ENCODE measurements around the gene ICE1.
"Not testable (repeated sequence)": the region's sequence is repeated elsewhere in the genome, so short reads cannot be mapped to it uniquely, and the experiment has no call there.

Gene ICE1

DNA sequence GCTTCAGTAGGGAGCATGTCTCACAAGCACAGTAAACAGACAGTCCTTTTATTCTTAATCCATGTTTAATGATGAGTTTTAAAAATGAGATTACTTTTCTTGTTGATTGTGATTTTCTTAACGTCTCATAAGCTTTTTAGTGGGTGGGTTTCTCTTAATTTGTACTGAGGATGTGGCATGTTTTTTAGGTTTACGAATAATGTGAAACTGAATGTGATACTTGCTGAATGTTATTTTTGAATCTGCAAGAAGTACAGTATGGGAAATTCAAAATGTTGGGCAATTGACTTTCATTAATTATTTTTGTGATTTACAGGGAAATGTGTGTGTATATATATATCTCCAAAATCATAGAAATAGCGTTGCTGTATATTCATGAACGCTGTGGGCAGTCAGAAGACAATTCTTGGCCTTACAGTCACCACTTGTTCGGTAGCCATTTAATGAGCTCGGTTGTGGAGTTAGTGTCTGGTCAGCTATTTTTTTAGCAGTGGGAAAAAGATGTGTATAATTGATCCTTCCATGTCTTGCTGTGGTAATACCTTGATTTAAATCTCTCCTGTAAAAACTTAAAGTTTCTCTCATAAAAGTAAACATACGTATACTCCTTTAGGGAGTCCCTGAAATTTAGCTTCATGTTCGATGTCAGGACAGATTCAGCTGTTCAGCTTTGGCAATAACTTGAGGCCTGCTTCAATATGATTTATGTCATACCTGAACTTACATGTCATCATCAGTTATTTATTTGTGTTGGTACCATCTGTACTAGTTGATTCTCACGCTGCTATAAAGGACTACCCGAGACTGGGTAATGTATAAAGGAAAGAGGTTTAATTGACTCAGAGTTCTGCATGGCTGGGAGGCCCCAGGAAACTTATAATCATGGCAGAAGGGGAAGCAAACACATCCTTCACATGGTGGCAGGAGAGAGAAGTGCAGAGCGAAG lies 15.0 kb downstream of the ICE1 start:
- no peak for DNase-seq (ENCODE audit: low read depth)

DNA sequence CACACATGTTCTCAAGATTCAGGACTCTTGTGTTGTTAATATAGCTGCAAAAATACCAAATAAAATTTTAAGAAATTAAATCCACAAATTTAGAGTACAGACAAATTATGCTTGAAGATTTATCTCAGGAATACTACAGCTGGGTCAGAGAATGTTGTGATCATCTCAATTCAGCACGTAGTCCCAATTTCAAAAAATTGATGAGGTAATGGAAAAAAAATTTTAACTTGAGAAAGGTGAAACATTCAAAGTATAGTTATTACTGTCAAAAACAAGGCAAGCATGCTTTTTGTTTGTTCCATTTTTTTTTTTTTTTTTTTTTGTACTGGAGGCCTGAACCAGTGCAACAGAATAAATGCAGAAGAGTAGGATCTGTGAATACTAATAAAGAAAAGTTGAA lies 29.4 kb downstream of the ICE1 start:
- DNase-seq (ENCODE audit: low read depth), result no peak

DNA sequence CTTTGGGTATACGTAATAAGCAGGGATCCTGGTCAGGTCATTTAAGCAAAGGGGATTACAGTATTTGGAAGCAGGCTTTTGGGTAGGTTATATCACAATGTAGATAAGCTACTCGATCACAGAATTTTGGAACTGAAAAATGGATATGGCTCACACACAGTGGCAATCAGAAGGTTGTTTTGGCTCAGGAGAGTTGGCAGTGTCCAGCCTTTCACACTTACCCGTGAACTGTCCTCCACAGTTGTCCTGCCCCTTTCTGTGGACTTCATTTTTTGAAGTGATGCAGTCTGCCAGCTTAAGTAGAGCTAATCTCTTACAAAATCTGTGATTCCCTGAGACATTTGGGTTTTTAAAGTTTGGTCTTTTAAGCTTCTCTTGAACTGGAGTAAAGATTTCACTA lies 30.7 kb downstream of the ICE1 start:
- no peak for DNase-seq (ENCODE audit: low read depth)

DNA sequence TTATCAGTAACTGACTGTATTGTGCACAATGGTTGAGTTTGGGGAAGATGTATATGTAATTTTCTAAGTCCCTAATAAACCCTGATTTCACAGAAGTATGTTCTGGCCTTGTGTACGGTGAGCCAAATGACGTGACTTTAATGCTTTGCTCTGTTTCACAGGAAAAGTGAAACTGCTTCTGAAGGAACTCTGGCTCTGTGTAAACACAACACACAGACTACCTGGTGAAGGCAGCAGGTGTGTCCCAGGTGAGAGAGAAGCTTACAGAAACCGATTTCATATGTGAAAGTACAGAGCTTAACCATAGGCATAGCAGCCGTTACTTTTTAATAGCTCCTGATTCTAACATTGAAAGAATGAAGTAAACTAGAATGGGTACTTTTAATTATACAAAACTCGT lies 31.9 kb downstream of the ICE1 start:
- DNase-seq (ENCODE audit: low read depth), result no peak

DNA sequence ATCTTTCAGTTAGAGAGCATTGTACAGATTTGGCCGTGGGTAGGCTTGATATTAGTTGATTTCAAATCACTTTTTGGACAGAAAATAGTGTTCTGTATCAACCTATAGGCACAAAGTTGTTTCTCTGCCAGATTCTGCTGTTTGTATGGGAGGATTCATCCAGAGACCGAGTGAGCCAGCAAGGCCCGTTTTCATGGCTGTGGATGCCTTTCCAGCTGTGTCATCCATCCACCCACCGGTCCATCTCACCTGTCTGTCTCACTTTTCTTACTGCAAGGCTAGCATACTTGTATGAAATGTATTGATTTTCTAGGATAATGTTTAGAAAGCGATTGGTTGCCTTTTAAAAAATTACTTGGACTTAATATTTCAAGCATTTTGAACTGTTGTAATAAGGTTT lies 34.4 kb downstream of the ICE1 start:
- DNase-seq (ENCODE audit: low read depth), result no peak

DNA sequence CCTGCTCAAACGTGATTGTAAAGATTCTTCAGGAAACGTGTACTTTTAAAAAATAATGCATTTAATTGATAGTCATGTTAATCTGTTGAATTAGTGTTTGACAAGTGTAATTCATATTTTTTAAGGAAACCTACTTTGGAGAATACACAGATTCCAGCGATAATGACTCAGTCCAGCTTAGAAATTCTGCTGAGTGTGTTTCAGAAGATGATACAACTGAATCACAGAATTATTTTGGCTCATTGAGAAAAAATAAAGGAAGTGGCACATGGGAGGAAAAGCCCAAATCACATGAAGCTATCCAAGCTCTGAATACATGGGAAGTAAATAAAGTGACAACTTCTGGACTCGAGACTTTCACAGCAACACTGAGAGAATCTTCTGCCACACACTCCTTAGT lies 37.8 kb downstream of the ICE1 start:
- no peak for DNase-seq (ENCODE audit: low read depth)

DNA sequence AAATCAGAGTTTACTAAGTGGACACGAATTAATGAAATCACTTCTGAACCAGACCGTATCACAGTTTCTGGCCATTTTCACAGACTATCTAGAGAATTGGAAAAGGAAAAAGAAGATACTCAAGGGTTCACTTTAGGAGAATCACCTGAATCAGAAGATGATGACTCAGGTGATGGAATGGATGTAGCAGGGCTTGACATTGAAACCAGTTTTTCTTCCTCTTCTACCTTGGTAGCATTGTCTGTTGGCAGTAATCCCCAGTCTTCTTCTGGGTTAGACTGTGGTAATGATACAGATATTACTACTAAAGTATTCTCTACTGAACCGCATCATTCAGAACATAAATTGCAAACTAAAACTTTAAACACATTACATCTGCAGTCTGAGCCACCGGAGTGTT lies 38.5 kb downstream of the ICE1 start:
- no peak for DNase-seq (ENCODE audit: low read depth)

DNA sequence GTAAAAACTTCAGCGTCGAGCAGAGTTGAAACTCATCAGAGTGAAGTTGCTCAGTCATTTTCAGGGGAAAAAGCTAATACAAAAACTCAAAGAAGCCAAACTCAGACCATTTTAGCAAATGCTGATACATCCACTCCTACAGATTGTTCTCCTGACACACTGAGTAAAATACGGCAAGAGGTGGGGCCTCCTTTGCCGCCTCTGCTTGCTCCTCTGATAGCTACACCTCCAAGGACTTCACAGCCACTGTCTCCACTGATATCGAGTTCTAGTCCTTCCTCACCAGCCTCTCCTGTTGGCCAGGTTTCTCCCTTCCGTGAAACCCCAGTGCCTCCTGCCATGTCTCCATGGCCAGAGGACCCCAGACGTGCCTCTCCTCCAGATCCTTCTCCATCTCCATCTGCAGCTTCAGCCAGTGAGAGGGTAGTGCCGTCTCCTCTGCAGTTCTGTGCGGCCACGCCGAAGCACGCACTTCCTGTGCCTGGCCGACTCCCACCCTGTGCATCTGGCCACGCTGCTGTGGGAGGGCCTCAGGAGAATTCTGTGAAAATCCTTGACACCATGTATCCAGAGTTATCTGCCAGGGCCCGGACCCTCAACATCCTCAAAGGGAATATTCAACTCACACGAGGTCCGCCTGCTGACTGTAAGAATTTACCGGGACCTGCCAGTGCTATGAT lies 41.7 kb downstream of the ICE1 start:
- DNase-seq (ENCODE audit: low read depth), result no peak

DNA sequence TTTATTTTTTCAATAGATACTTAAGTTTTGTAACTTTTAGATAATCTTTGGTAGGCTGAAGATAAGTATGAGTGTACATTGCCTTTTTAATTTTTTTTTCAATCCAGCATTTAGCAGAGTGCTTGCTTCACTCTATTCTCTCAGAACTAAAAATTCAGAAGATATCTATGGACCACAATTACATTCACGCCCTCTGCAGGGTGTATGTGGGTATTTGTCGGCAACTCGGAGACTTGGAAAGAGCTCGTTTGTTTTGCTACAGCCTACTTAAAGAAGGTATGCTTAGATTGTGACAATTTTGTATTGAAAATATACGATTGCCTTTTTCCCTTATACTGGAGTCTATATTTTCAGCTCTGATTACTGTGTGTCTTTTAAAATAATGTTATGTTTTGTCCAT lies 43.8 kb downstream of the ICE1 start:
- no peak for DNase-seq (ENCODE audit: low read depth)

DNA sequence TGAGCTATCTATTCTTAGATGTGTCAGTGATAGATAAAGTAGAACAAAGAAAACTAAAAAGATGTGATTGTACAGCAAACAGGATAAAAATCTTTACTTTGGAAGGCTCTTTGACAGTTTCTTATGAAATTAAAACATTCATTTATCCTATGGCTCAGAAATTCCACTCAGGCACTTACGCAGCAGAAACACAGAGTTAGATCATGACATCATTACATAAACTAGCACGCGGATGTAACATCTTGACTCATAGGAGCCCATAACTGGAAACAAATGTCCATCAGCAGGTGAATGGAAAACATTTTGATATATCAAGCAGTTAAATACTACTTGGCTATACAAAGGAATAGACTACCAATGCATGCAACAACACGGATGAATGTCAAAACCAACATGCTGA lies 45.3 kb downstream of the ICE1 start:
- DNase-seq (ENCODE audit: low read depth), result no peak

DNA sequence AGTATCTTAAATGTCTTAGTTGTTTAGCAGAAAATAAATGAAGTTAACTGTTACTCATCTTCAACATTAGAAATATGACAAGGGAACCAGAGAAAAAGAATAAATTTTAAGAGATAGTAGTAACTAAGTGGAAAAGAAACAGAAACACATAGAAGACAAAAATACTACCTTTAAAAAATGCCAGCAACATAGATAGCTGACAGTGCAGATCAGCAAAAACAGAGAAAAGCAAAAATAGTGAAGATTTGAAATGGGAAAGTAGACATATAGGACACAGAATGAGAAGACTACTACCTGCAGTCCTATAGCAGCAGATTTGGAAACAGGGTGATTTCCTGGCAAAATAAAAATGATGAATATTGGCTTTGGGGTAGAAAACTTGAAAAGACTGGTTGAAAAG lies 48.5 kb downstream of the ICE1 start:
- DNase-seq (ENCODE audit: low read depth), result no peak

DNA sequence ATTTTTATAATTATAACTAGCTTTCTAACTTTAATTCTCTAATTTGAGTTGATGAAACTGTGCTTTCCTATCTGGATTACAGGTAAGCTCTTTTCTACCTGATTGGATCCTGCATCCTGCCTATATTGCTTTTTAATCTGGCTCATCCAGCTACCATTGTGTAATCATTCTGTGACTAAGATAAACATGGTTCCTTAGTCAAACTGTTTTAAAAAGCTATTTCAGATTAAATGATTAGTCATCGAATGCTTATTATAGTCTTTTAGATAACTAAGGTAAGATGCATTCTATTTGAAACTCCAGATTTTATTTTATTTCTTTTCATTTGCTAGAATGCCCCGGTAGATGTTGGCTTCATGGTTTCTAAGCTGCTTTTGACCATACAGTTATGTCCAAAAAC lies 50.7 kb downstream of the ICE1 start:
- no peak for DNase-seq (ENCODE audit: low read depth)

DNA sequence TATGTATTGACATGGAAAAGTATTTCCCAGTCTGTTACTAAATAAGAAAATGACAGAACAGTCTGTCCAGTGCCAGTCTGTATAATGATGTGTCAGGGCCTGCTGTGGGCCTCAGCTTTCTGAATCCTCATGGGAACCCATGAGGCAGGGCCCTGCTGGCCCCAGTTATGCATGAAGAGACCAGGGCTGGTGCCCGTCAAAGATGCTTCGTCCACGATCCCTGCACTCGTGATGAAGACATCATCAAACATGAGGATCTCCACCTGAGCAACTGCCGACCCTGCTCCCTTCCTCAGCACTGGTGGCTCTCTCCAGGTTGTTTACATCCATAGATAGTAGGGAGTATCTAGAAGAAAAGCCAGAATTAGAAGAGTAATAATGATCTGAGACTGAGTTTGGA lies 52.5 kb downstream of the ICE1 start:
- no peak for DNase-seq (ENCODE audit: low read depth)

DNA sequence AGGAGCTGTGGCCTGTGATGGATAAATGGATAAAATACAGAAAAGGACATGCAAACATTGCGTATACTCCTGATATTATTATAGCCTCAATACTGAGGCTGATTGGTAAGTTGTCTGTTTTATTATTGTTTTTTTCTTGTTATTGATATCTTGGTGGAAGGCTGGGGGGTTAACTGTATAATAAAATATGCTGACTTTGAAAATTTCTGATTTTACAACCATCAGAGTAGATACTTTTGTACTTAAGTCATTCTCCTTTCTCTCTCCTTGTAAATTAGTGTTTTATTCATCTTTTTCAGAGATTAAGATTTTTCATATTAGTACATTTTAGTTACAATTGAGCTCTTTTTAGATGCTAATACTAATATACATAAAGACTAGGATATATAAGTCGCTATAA lies 53.5 kb downstream of the ICE1 start:
- DNase-seq (ENCODE audit: low read depth), result no peak

DNA sequence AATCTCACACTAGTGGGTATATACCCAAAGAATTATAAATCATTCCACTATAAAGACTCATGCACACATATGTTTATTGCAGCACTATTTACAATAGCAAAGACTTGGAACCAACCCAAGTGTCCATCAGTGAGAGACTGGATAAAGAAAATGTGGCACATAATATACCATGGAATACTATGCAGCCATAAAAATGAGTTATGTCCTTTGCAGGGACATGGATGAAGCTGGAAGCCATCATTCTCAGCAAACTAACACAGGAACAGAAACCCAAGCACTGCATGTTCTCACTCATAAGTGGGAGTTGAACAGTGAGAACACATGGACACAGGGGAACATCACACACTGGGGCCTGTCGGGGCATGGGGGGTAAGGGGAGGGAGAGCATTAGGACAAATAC lies 57.1 kb downstream of the ICE1 start:
- DNase-seq (ENCODE audit: low read depth), result not testable (repeated sequence)

DNA sequence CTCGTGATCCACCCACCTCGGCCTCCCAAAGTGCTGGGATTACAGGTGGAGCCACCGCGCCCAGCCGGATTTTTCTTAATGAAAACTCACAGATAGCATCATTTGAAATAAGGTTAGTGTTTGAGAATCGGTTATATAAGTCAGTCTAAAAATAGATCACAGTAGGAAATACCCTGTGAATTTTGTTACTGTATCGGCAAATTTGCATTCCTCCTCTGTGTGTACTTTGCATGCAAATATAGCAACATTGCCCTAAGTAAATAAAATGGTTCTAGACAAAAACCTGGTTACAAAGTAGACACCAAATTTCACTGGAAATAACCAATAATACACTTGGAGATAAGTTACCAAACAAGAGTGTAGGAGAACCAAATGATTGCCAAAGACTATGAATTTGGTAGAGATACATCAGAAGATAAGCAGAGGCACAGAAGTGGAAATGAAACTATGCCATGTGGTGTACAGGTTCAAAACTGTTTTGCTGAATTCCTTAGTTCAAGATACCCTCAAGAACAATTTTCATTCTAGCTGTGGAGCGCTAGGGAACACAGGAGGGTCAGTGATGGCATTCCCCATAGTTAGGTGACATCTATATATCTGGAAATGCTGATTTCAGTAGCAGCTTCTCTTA lies 58.1 kb downstream of the ICE1 start:
- DNase-seq (ENCODE audit: low read depth), result no peak

DNA sequence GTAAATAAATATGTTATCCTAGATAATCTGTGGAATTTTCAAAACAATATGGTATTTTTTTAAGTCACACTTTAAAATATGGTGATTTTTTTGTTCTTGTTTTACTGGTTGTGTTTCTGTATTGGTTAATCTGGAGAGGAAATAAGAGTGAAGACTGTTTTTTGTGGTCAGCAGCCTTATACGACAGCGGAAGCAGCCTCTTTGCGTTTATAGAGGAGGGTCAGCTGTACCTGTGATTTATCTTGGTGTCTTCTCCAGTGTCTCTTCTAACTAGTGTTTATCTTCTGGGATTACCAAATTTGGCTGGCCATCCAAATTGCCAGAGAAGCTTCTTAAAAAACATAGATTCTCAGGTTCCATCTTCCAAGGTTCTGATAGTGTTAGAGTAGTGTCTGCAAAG lies 58.7 kb downstream of the ICE1 start:
- no peak for DNase-seq (ENCODE audit: low read depth)

DNA sequence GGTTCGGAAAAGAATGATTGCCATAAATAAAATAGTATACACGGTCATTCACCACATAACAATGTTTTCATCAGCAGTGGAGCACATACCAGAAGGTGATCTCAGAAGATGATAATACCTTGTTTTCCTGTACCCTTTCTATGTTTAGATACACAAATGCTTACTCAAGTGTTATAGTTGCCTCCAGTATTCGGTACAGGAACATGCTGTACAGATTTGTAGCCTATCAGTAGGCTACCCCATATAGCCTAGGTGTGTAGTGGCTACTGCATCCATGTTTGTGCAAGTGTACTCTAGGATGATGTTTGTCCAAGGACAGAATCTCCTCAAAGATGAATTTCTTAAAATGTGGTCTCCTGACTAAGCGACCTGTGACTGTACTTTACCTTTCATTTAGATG lies 59.2 kb downstream of the ICE1 start:
- DNase-seq (ENCODE audit: low read depth), result no peak

DNA sequence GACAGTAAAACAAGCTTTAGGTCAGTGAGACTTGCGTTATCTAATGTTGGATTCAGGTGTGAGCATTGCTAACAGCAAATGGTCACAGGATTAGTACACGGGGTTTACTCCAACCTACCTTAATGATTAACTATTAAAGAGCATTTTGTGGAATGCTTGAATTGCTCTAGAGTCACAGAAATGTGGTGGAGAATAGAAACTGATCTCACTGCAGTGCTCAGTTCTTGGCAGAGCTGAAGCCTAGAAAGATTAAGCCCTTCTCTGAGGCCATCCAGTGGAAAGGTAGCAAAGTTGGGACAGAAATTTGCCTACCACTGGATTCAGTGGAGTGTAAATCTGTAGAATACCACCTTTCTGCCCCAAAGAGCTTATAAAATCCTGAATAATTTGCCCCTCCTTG lies 60.9 kb downstream of the ICE1 start:
- no peak for DNase-seq (ENCODE audit: low read depth)

DNA sequence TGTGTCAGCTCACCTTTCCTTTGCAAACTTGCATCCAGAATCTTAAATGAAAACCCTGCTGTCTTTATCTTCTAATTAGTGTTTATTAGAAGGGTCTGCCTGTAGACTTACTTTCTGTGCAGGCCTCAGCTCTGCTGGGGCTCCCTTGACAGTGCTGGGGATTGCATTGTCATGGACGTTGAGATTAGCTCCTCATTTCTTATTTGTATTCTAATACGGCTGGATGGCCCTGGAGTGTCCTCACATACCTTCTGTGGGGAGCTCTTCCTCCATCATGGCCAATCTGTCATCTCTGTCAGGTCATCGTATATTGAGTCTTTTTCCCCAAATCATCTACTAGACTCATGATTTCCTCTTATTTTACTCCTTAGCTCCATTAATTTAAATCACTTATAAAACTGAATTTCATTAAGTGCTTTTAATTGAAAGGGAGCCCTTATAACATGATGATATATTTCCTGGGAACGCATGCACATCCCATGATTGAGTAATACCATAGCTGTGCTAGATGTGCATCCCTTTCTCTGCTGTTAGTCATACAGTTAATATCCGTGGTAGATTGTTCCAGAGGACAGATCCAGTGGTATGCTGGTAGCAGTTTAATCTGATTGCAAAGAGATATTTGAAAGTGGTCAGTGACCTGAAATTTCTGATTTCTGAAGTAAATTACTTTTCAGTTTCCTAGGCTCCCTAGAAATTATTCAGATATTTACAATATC lies 61.6 kb downstream of the ICE1 start:
- DNase-seq (ENCODE audit: low read depth), result no peak

DNA sequence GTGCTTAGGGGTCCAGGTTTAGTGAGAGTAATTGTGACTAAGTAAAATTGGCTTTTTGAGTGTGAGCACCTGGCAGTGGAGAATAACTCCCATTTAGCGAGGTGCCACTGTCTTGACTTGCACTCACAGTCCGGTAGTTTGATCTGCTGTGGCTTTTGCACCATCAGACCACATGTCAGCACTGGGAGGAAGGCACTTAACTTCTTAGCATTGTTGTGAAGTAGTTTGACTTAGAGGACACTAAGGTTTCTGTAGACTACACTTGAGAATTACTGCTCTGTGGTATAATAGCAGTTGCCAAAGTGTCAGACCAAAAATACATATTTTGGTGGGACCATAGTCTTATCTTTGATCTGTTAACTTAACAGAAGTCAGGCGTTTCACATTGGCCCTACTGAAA lies 63.6 kb downstream of the ICE1 start:
- DNase-seq (ENCODE audit: low read depth), result no peak

DNA sequence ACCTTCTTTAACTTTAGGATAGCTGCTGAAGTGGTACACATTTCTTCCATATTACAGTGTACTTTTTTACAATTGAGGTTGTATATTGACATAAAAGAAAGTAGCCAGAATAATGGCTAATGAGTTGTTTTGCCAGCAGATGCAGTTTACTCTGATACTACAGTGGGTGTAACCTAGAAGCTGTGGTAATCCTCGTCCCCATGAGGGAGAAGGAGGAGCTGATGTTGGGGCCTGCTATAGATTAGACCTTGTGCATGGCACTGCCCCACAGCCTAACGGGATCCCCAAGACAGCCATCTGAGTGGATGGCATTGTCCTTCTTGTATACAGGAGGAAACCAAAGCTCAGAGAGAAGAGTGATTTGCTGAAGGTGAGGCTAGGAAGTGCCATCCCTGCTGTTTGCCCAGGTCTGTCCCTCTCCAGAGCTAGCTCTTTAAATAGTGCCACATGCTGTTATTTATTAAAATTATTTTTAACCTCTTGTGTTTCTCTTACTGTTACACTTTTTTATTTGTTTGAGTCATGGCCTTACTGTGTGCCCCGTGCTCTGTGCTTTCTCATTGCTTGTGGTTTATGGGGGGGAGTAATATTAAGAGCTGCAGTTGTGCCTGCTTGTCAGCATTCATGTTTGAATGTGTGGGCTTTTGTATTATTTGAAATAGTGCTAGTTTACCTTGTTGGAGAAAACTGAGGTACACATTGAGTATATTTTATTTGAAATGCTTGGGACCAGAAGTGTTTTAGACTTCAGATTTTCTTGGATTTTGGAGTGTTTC lies 65.3 kb downstream of the ICE1 start:
- no peak for DNase-seq (ENCODE audit: low read depth)
